HepG2 (cell line): Measurements from ENCODE around the gene NID1. TPM values are rescaled to one million over a fixed set of nuclear protein-coding genes. Genes with fewer than 3 reads are reported as not detected.

ENCODE experiments used
- ETS1 ChIP-seq: sonication (generic); formaldehyde crosslinking; IDR thresholded peaks from 2 replicates; pipeline ENCODE4 v1.4.0; 2020; ENCODE audit warnings: missing genetic modification reagents
- FLYWCH1 ChIP-seq: sonication (generic); formaldehyde crosslinking; IDR thresholded peaks from 2 replicates; pipeline ENCODE4 v1.8.1; 2023; ENCODE audit warnings: mild to moderate bottlenecking, missing genetic modification reagents
- IRF2 ChIP-seq: IDR thresholded peaks from 2 replicates; pipeline ENCODE4 v1.6.1; 2018; ENCODE audit warnings: missing genetic modification reagents, missing compliant biosample characterization
- MXD4 ChIP-seq: IDR thresholded peaks from 2 replicates; pipeline ENCODE4 v1.6.1; 2016; ENCODE audit warnings: mild to moderate bottlenecking, missing biosample characterization, missing genetic modification reagents
- NFIC ChIP-seq: IDR thresholded peaks from 2 replicates; pipeline ENCODE4 v1.6.1; 2012; ENCODE audit warnings: mild to moderate bottlenecking, low read length, inconsistent platforms
- NR2F1 ChIP-seq, 2 experiments: fragments of 450-650 bp in 1 of 2; formaldehyde crosslinking in 1 of 2; IDR thresholded peaks; 2 replicates each; pipeline versions ENCODE4 v1.5.0 to v1.6.1; 2016 to 2020; ENCODE audit warnings: mild to moderate bottlenecking in 1 of 2, missing compliant biosample characterization in 1 of 2, missing genetic modification reagents in 1 of 2, moderate library complexity in 1 of 2
- TGIF2 ChIP-seq: IDR thresholded peaks from 2 replicates; pipeline ENCODE4 v1.6.1; 2016; ENCODE audit warnings: control low read depth, missing compliant biosample characterization
- ZBTB42 ChIP-seq: sonication (generic); formaldehyde crosslinking; IDR thresholded peaks from 2 replicates; pipeline ENCODE4 v1.5.0; 2020; ENCODE audit warnings: mild to moderate bottlenecking, missing genetic modification reagents
- ZBTB7A ChIP-seq: sonication (generic); formaldehyde crosslinking; IDR thresholded peaks from 2 replicates; pipeline ENCODE4 v1.8.0; 2022; ENCODE audit warnings: mild to moderate bottlenecking, missing genetic modification reagents
- ZFP62 ChIP-seq: sonication (generic); formaldehyde crosslinking; IDR thresholded peaks from 2 replicates; pipeline ENCODE4 v1.4.0; 2020; ENCODE audit warnings: missing genetic modification reagents
- ZNF383 ChIP-seq: sonication (generic); formaldehyde crosslinking; IDR thresholded peaks from 2 replicates; pipeline ENCODE4 v1.4.0; 2020; ENCODE audit warnings: missing genetic modification reagents, mild to moderate bottlenecking, borderline replicate concordance
- ZNF512 ChIP-seq: sonication (generic); formaldehyde crosslinking; IDR thresholded peaks from 2 replicates; pipeline ENCODE4 v1.4.0; 2020; ENCODE audit warnings: mild to moderate bottlenecking, missing genetic modification reagents
- ZNF691 ChIP-seq: sonication (generic); formaldehyde crosslinking; IDR thresholded peaks from 2 replicates; pipeline ENCODE4 v1.4.0; 2020; ENCODE audit warnings: missing genetic modification reagents, low read depth, mild to moderate bottlenecking, borderline replicate concordance
- ZNF749 ChIP-seq: sonication (generic); formaldehyde crosslinking; IDR thresholded peaks from 2 replicates; pipeline ENCODE4 v1.8.0; 2022; ENCODE audit warnings: mild to moderate bottlenecking, missing genetic modification reagents, moderate library complexity, borderline replicate concordance
- polyA plus RNA-seq, 8 experiments: library from polyadenylated mRNA; depleted of rRNA in 3 of 8; stranded (reverse) in 7 of 8; unstranded in 1 of 8; fragments of >200 nt; fragmentation: Illumina TruSeq in 4 of 8; extraction: Trizol in 4 of 8; gene quantifications; 2 replicates each; pipeline versions ENCODE4 v1.2.1 to v1.2.3, GENCODE V29; 2011 to 2016; ENCODE audit warnings: low read depth in 4 of 8, missing spikeins in 1 of 8, mixed read lengths in 1 of 8; ENCODE audit not compliant: insufficient read depth in 1 of 8
- total RNA-seq, 5 experiments: library from RNA; depleted of rRNA; stranded (reverse); fragments of >200 nt; fragmentation: Illumina TruSeq; extraction: Trizol; gene quantifications; 2 replicates each; pipeline ENCODE4 v1.2.3, GENCODE V29; 2016; ENCODE audit warnings: low read depth in 1 of 5
- TF ChIP-seq, protein P1 (sequence below): sonication (generic); formaldehyde crosslinking; IDR thresholded peaks from 2 replicates; pipeline ENCODE4 v1.9.0; 2022; ENCODE audit warnings: missing genetic modification reagents, mild to moderate bottlenecking, borderline replicate concordance
- TF ChIP-seq, protein P2 (sequence below): sonication (generic); formaldehyde crosslinking; IDR thresholded peaks from 2 replicates; pipeline ENCODE4 v1.4.0; 2020; ENCODE audit warnings: mild to moderate bottlenecking, missing genetic modification reagents, borderline replicate concordance

NID1 gene
- total and polyA plus RNA-seq, 2 of the 13 experiments (the other 11 are each of a cell fraction or from before 2014, with no cell fraction given) = 50.2 to 56.1 TPM

GRCh38 chr1:236063919-236064673, 794 bp downstream of the NID1 start (continued):
- TF ChIP-seq ZNF749 = peak; percentile 84; the same call in 1 of the 2 replicates
- TF ChIP-seq ZBTB7A = peak; percentile 42
- peak; percentile 97; the same call in 1 of the 2 replicates for TF ChIP-seq ZNF691 (CRISPR knock-in tag)
- TF ChIP-seq FLYWCH1 = peak; percentile 62; the same call in 1 of the 2 replicates
- peak; percentile 69; the same call in 1 of the 2 replicates for TF ChIP-seq NFIC
- 0 out of 2 replicates have a peak, but pooled peaks have one; percentile 72 for TF ChIP-seq ZFP62 (CRISPR knock-in tag)
- TF ChIP-seq IRF2 (CRISPR knock-in tag) = peak; percentile 93
- TF ChIP-seq ZNF512 (CRISPR knock-in tag) = no peak
- TF ChIP-seq ZBTB42 (CRISPR knock-in tag) = peak; percentile 90; the same call in 1 of the 2 replicates
- TF ChIP-seq ETS1 (CRISPR knock-in tag) = no peak
- TF ChIP-seq, protein P1, sequence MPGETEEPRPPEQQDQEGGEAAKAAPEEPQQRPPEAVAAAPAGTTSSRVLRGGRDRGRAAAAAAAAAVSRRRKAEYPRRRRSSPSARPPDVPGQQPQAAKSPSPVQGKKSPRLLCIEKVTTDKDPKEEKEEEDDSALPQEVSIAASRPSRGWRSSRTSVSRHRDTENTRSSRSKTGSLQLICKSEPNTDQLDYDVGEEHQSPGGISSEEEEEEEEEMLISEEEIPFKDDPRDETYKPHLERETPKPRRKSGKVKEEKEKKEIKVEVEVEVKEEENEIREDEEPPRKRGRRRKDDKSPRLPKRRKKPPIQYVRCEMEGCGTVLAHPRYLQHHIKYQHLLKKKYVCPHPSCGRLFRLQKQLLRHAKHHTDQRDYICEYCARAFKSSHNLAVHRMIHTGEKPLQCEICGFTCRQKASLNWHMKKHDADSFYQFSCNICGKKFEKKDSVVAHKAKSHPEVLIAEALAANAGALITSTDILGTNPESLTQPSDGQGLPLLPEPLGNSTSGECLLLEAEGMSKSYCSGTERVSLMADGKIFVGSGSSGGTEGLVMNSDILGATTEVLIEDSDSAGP (CRISPR knock-in tag) = peak; percentile 77; the same call in 1 of the 2 replicates
- peak; percentile 87 for TF ChIP-seq MXD4 (CRISPR knock-in tag)
- TF ChIP-seq, protein P2, sequence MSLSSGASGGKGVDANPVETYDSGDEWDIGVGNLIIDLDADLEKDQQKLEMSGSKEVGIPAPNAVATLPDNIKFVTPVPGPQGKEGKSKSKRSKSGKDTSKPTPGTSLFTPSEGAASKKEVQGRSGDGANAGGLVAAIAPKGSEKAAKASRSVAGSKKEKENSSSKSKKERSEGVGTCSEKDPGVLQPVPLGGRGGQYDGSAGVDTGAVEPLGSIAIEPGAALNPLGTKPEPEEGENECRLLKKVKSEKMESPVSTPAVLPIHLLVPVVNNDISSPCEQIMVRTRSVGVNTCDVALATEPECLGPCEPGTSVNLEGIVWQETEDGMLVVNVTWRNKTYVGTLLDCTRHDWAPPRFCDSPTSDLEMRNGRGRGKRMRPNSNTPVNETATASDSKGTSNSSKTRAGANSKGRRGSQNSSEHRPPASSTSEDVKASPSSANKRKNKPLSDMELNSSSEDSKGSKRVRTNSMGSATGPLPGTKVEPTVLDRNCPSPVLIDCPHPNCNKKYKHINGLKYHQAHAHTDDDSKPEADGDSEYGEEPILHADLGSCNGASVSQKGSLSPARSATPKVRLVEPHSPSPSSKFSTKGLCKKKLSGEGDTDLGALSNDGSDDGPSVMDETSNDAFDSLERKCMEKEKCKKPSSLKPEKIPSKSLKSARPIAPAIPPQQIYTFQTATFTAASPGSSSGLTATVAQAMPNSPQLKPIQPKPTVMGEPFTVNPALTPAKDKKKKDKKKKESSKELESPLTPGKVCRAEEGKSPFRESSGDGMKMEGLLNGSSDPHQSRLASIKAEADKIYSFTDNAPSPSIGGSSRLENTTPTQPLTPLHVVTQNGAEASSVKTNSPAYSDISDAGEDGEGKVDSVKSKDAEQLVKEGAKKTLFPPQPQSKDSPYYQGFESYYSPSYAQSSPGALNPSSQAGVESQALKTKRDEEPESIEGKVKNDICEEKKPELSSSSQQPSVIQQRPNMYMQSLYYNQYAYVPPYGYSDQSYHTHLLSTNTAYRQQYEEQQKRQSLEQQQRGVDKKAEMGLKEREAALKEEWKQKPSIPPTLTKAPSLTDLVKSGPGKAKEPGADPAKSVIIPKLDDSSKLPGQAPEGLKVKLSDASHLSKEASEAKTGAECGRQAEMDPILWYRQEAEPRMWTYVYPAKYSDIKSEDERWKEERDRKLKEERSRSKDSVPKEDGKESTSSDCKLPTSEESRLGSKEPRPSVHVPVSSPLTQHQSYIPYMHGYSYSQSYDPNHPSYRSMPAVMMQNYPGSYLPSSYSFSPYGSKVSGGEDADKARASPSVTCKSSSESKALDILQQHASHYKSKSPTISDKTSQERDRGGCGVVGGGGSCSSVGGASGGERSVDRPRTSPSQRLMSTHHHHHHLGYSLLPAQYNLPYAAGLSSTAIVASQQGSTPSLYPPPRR (CRISPR knock-in tag) = peak; percentile 87
- peak; percentile 86 for TF ChIP-seq TGIF2 (CRISPR knock-in tag)
- no peak; a peak in 1 of 4 replicates for TF ChIP-seq NR2F1 (CRISPR knock-in tag; IDR thresholded peaks at IDR 0.05)
- no peak; the same call in 1 of the 2 replicates for TF ChIP-seq ZNF383 (CRISPR knock-in tag)
